GM23338 (cell line): ENCODE measurements around the gene GOLGA6B. TPM values are rescaled to one million over a fixed set of nuclear protein-coding genes. Genes with fewer than 3 reads are reported as not detected.

Source experiments
- ATAC-seq: fragments of 200-7000 bp; cut with Tn5 transposase; 3 replicates; pipeline ENCODE4 v1.9.1; 2020
- DNase-seq: peaks from one replicate; pipeline ENCODE4 v3.0.0-alpha.2; 2015; ENCODE audit warnings: low spot score
- H2AFZ ChIP-seq: fragments of 200-600 bp; sonication (generic); 2 replicates; pipeline ENCODE4 v1.8.0; 2016; ENCODE audit warnings: antibody characterized with exemption, mild to moderate bottlenecking, moderate library complexity
- H3F3A ChIP-seq: fragments of 200-600 bp; sonication (generic); replicated peaks from 2 replicates; pipeline ENCODE4 v1.8.0; 2017; ENCODE audit warnings: antibody characterized with exemption, mixed run types, low read depth
- H3K27ac ChIP-seq: fragments of 200-600 bp; sonication (generic); 2 replicates; pipeline ENCODE4 v1.6.1; 2016; ENCODE audit warnings: low read depth
- H3K27me3 ChIP-seq: fragments of 200-600 bp; sonication (generic); 2 replicates; pipeline ENCODE4 v1.8.0; 2016; ENCODE audit warnings: mild to moderate bottlenecking, mixed run types, moderate library complexity; ENCODE audit not compliant: insufficient read depth
- H3K36me3 ChIP-seq: fragments of 200-600 bp; sonication (generic); 2 replicates; pipeline ENCODE4 v1.8.0; 2016; ENCODE audit warnings: mild to moderate bottlenecking; ENCODE audit not compliant: insufficient read depth
- H3K4me1 ChIP-seq: fragments of 200-600 bp; sonication (generic); 2 replicates; pipeline ENCODE4 v1.8.0; 2016; ENCODE audit warnings: mild to moderate bottlenecking, moderate library complexity; ENCODE audit not compliant: insufficient read depth
- H3K4me2 ChIP-seq: fragments of 200-600 bp; sonication (generic); 2 replicates; pipeline ENCODE4 v1.7.1; 2017; ENCODE audit warnings: mixed run types
- H3K4me3 ChIP-seq: fragments of 200-600 bp; sonication (generic); 2 replicates; pipeline ENCODE4 v1.6.1; 2016; ENCODE audit warnings: mixed run types
- H3K79me2 ChIP-seq: fragments of 200-600 bp; sonication (generic); replicated peaks from 2 replicates; pipeline ENCODE4 v1.8.0; 2017; ENCODE audit warnings: mild to moderate bottlenecking; ENCODE audit not compliant: insufficient read depth
- H3K9me2 ChIP-seq: fragments of 200-600 bp; sonication (generic); 2 replicates; pipeline ENCODE4 v1.8.0; 2017; ENCODE audit not compliant: insufficient read depth
- H4K20me1 ChIP-seq: fragments of 200-600 bp; sonication (generic); replicated peaks from 2 replicates; pipeline ENCODE4 v1.8.0; 2017; ENCODE audit warnings: mild to moderate bottlenecking; ENCODE audit not compliant: insufficient read depth
- H3K27ac Mint-ChIP-seq: 2 replicates; pipeline ENCODE4 v1.8.0; 2020; ENCODE audit warnings: inconsistent platforms, mild to moderate bottlenecking, moderate library complexity, mixed read lengths
- H3K27me3 Mint-ChIP-seq: 3 replicates; pipeline ENCODE4 v1.8.0; 2022; ENCODE audit warnings: low read depth, mild to moderate bottlenecking, moderate library complexity, mixed read lengths, inconsistent platforms; ENCODE audit not compliant: insufficient read depth, poor library complexity
- H3K36me3 Mint-ChIP-seq: 3 replicates; pipeline ENCODE4 v1.8.0; 2021; ENCODE audit warnings: low read depth, mild to moderate bottlenecking, inconsistent platforms, moderate library complexity, mixed read lengths
- H3K4me1 Mint-ChIP-seq: 3 replicates; pipeline ENCODE4 v1.8.0; 2020; ENCODE audit warnings: mild to moderate bottlenecking, inconsistent platforms, mixed read lengths
- H3K4me3 Mint-ChIP-seq: 3 replicates; pipeline ENCODE4 v1.8.0; 2021; ENCODE audit warnings: moderate library complexity, mild to moderate bottlenecking, inconsistent platforms, mixed read lengths
- H3K9me3 Mint-ChIP-seq: 3 replicates; pipeline ENCODE4 v1.8.0; 2020; ENCODE audit warnings: moderate library complexity, mild to moderate bottlenecking, inconsistent platforms, mixed read lengths
- CREB1 ChIP-seq: fragments of 250-450 bp; sonication (Bioruptor Pico); IDR thresholded peaks from 2 replicates; pipeline ENCODE4 v1.5.0; 2020; ENCODE audit warnings: low read depth, mild to moderate bottlenecking, moderate library complexity
- CTCF ChIP-seq, 2 experiments: fragments of 200-600 bp in 1 of 2; sonication (generic) in 1 of 2; conservative IDR thresholded peaks; 2 replicates each; pipeline versions ENCODE4 v1.5.1 to v1.6.1; 2016 to 2017; ENCODE audit warnings: antibody characterized with exemption in 2 of 2, low read depth in 2 of 2, mild to moderate bottlenecking in 2 of 2, moderate library complexity in 1 of 2
- ETS1 ChIP-seq: IDR thresholded peaks from 2 replicates; pipeline ENCODE4 v1.6.1; 2016; ENCODE audit warnings: antibody characterized with exemption
- EZH2 ChIP-seq: fragments of 200-600 bp; sonication (generic); IDR thresholded peaks from one replicate; pipeline ENCODE4 v1.8.0; 2017; ENCODE audit warnings: antibody characterized with exemption, mild to moderate bottlenecking, low read depth; ENCODE audit not compliant: unreplicated experiment
- EZH2phosphoT487 ChIP-seq: fragments of 200-600 bp; sonication (generic); IDR thresholded peaks from one replicate; pipeline ENCODE4 v1.8.1; 2018; ENCODE audit warnings: antibody characterized with exemption; ENCODE audit not compliant: unreplicated experiment
- JUNB ChIP-seq: IDR thresholded peaks from one replicate; pipeline ENCODE4 v1.6.1; 2016; ENCODE audit warnings: antibody characterized with exemption; ENCODE audit not compliant: unreplicated experiment
- NANOG ChIP-seq: IDR thresholded peaks from 2 replicates; pipeline ENCODE4 v1.6.1; 2016; ENCODE audit warnings: antibody characterized with exemption, borderline replicate concordance
- REST ChIP-seq: IDR thresholded peaks from one replicate; pipeline ENCODE4 v1.6.1; 2018; ENCODE audit warnings: antibody characterized with exemption; ENCODE audit not compliant: unreplicated experiment
- ZNF114 ChIP-seq: fragments of 250-450 bp; sonication (Bioruptor Pico); IDR thresholded peaks from 2 replicates; pipeline ENCODE4 v1.5.0; 2020; ENCODE audit warnings: mild to moderate bottlenecking, moderate library complexity
- ZNF331 ChIP-seq: fragments of 250-450 bp; sonication (Bioruptor Pico); IDR thresholded peaks from 2 replicates; pipeline ENCODE4 v1.5.0; 2020; ENCODE audit warnings: low read depth, mild to moderate bottlenecking, moderate library complexity
- polyA plus RNA-seq: library from polyadenylated mRNA; unstranded; fragments of >200 nt; fragmentation: Nextera tagmentation; extraction: Ambion mirVana; gene quantifications from 2 replicates; pipeline ENCODE4 v1.2.1, GENCODE V29; 2016
- total RNA-seq: library from RNA; depleted of rRNA; stranded (reverse); fragments of >200 nt; shearing (Covaris generic); gene quantifications from 2 replicates; pipeline ENCODE4 v1.2.3, GENCODE V29; 2014

Gene GOLGA6B
- total and polyA plus RNA-seq, 2 experiments from 2014 or later: 0.65 TPM; not detected in 1

- TF ChIP-seq CTCF (conservative IDR thresholded peaks at IDR 0.05; ENCODE audit: low read depth in 2 of 2) (no peak), ETS1 (no peak)
These were observed 17.0 kb downstream of the GOLGA6B start (continued) for GRCh38 chr15:72671525-72671924.

- H3F3A ChIP-seq: no peaks in the 10 kb centered on the region
- H3K9me2 ChIP-seq: no peaks in the 10 kb centered on the region
- no peak overlapping the region for H2AFZ ChIP-seq
- no peak for ATAC-seq
- no peak overlapping the region for H3K4me3 ChIP-seq
- no peaks in the 10 kb centered on the region for H3K9me3 Mint-ChIP-seq
- no peak overlapping the region for H3K27ac Mint-ChIP-seq
- peaks cover 6% of the 10 kb centered on the region for H3K27me3 Mint-ChIP-seq
- H3K4me2 ChIP-seq: no peak overlapping the region
- H3K4me1 Mint-ChIP-seq: peaks cover 6% of the 10 kb centered on the region; the same call in 2 of the 3 replicates
- H3K27ac ChIP-seq: no peak overlapping the region
- no peaks in the 10 kb centered on the region for H3K36me3 ChIP-seq
- no peak overlapping the region for H3K4me3 Mint-ChIP-seq
- H4K20me1 ChIP-seq: no peaks in the 10 kb centered on the region
- peaks cover 4% of the 10 kb centered on the region; the same call in 1 of the 2 replicates for H3K4me1 ChIP-seq
- DNase-seq: no peak
- no peaks in the 10 kb centered on the region for H3K27me3 ChIP-seq
- H3K79me2 ChIP-seq: no peaks in the 10 kb centered on the region
- no peaks in the 10 kb centered on the region for H3K36me3 Mint-ChIP-seq
- TF ChIP-seq EZH2 (no peak), CTCF (conservative IDR thresholded peaks at IDR 0.05; ENCODE audit: low read depth in 2 of 2) (no peak), ETS1 (no peak), JUNB (no peak), ZNF331 (no peak), NANOG (no peak), ZNF114 (CRISPR knock-in tag) (no peak), REST (no peak), EZH2phosphoT487 (no peak), CREB1 (no peak)
These were observed 22.3 kb downstream of the GOLGA6B start for GRCh38 chr15:72676838-72677237.
